GM19455 (cell line): ENCODE results near the gene TNIK.
"Not testable (repeated sequence)": the region's sequence is repeated elsewhere in the genome, so short reads cannot be mapped to it uniquely, and the experiment has no call there.

Experiments
- ATAC-seq: cut with Tn5 transposase; IDR thresholded peaks from one replicate; pipeline ENCODE4 v1.9.1; 2021; ENCODE audit not compliant: unreplicated experiment

Gene TNIK

DNA sequence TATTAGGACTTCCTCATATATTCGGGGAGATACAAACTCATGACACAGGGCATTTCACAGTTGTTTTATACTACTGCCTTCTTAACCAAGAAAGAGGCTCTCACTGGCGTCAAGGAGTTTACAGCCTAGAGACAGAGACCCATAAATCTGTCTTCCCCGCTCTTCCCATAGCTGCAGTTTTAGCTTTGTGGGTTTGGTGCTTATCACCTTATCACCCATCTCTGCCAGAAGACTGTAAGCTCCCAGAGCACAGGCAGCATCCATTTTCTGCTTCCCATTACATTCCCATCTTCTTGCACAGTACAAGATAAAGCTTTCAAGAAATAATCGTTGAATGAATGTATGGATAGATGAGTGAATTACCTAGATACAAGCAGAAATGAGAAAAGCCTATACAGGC is 144.3 kb downstream of the TNIK start:
- no peak for ATAC-seq

DNA sequence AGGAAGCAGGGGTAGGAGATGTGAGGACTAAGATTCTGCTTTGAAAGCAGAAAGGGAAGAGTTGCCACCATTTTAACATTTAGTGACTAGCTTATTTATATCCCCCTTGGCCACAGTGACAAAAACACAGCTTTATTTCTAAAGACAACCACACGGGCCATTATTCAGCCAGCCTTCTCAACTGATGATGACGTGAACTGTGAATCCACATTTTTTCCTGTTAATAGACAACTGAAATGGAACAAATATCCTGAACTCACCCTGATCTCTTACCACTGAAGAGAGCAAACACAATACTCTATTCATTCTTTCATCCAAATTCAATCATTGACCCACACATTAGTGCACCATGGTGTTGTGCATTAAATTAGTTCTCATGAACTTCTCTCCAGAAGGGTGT is 145.1 kb downstream of the TNIK start:
- no peak for ATAC-seq

GRCh38 chr3:171314341-171314740 is 145.9 kb downstream of the TNIK start:
- no peak for ATAC-seq

- no peak for ATAC-seq
These were observed 146.5 kb downstream of the TNIK start for GRCh38 chr3:171313702-171314101.

DNA sequence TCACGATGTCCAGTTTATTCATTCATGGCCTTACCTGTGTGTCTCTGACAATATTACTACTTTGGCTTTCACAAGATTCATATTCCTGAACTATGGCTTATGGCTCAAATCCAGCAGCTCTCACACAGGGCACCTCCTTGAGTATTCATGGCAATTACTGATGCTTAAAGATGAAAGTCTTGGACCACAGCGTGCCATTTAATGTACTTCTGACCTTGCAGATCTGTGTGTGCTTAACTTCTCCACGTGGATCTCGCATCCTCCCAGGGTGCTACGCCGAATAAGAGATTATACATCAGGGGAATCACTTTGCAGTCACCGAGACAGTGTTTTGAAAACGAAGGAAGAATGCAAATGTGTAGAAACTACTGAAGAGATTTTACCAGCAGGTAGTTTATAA is 147.5 kb downstream of the TNIK start:
- no peak for ATAC-seq

DNA sequence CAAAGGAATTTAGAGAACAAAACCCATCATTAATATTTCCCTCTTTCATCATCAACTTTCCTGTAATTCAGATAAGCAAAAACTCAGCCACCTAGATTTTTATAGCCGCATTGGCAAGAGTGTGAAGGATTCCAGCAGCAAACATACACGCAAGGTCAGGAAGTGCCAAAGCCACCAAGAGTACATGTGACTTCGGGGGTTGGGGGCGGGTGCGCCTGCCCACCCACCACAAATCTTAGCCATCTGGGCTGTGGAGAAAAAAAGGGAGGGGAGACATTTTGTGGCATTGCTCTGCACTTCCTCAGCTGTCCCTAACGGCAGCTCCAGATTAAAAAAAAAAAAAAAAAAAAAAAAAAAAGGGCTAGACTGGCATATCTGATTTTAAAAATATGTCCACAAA is 148.4 kb downstream of the TNIK start:
- no peak for ATAC-seq

DNA sequence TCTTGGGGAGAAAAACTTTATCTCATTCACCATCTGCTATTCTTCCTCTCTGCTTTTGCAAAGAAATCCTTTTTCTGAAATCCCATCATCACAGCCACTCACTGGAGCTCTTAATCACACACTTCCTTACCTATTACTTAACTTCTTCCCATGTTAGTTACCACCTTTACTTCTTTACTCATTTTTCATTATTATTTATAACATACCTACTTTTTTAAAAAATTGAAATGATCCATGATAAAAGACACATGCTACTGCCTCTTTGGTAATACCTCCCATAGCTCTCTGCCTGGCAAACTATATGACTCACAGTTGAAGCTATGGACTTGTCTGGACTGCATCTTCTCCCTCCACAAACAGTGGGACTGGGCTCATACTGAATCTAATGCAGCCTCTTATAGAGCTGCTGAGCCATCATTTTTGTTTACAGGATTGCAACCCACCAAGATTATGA is 150.3 kb downstream of the TNIK start:
- ATAC-seq: no peak

DNA sequence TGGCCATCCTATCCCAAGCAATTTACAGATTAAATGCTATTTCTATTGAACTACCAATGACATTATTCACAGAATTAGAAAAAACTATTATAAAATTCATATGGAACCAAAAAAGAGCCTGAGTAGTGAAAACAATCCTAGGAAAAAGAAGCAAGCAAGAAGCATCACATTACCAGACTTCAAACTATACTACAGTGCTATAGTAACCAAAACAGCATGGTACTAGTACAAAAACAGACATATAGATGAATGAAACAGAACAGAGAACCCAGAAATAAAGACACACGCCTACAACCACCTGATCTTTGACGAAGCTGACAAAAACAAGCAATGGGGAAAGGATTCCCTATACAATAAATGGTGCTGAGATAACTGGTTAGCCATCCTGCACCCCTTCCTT is 152.2 kb downstream of the TNIK start:
- no peak for ATAC-seq

DNA sequence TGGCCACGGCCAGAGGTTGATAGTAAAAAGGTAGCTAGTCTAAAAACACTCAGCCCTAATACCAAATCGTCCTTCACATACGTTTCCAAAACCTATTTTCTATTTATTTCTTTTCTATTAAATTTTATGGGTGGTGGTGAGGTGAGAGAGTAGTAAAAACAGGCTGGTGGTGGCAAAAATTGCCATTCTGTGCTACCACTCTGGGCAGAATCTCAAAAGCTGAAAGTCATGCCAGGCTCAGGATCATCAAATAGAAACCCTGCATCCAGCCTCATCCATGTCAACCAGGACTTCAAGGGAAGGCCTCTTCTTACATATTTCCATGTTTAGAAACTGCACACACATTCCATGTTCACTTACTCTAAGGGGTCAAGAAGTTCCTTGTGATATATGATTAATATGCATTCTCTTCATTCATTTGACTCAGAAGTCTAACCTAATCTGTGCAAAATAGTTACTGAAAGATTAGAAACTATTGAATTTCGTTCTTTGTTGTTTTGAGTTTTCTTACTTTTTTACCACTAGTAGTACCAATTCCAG is 153.1 kb downstream of the TNIK start:
- no peak for ATAC-seq

- ATAC-seq: no peak
These were observed 153.6 kb downstream of the TNIK start for GRCh38 chr3:171306631-171307030.

- ATAC-seq: not testable (repeated sequence)
These were observed 154.4 kb downstream of the TNIK start for GRCh38 chr3:171305823-171306222.

DNA sequence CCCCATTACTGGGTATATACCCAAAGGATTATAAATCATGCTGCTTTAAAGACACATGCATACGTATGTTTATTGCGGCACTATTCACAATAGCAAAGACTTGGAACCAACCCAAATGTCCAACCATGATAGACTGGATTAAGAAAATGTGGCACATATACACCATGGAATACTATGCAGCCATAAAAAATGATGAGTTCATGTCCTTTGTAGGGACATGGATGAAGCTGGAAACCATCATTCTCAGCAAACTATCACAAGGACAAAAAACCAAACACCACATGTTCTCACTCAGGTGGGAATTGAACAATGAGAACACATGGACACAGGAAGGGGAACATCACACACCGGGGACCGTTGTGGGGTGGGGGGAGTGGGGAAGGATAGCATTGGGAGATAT is 155.7 kb downstream of the TNIK start:
- ATAC-seq: not testable (repeated sequence)

DNA sequence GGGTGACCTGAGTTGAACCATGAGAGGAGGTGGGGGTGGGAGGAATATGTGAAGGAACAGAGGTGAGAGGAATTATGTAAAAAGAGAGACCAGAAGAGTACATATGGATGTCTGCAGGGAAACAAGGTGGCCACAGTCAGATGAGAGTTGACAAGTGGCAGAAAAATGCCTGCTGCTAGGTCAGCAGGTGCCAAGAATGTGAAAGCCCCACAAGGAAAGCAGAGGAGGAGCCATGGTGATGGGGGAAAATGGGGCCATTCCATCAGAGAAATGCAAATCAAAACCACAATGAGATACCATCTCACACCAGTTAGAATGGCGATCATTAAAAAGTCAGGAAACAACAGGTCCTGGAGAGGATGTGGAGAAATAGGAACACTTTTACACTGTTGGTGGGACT is 156.2 kb downstream of the TNIK start:
- ATAC-seq: not testable (repeated sequence)

DNA sequence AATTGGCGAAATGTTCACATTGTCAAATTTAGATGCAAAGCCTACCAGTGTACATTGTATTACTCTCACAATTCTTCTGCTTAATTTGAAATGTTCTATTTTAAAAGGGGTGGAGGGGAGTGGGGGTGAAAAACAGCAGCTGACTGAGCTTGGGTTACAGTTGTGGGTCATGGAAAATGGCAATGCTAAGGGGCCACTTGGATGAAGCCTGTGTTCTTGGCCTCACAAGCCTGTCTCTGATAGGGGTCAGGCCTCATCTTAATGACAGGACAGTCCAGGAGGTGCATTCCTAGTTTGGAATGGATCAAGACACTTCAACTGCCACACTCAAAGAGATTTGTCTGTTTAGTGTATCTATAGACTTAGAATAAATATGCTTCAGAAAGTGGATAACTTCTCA is 158.2 kb downstream of the TNIK start:
- ATAC-seq: no peak

DNA sequence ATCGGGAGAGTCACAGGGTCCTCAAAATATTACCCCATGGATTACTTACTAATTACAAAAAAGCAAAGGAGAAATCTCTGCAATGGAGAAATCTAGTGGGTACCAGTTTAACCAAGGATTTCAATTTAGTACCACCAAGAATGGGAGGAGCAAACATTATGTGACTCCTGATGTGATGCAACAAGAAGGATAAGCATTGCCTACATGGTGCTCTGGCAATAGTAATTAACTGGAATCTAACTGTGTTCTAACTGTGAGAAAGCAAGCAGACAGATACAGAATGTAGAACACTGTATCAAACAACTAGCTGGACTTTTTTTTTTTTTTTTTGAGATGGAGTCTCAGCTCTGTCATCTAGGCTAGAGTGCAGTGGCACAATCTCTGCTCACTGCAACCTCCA is 159.2 kb downstream of the TNIK start:
- ATAC-seq: no peak

GRCh38 chr3:171297951-171298350 is 162.3 kb downstream of the TNIK start:
- ATAC-seq: no peak

DNA sequence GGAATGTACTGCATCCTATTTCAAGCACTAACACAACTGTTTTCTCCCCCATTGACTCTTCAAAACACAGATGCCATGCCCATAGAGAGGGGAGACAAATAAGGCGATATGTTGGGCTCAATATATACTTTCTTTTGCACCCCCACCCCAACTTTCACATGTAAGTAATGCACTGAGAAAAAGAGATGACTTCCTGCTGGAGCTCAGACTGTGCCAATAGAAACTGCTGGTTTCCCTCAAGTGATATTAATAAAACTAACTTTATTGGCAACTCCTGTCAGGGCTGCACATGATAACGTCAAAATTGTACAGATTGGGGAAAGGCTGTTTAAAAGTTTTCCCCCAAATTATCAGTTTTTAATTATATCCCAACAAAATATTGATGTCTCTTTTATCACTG is 163.0 kb downstream of the TNIK start:
- no peak for ATAC-seq

GRCh38 chr3:171295484-171296373 is 164.5 kb downstream of the TNIK start:
- no peak for ATAC-seq

GRCh38 chr3:171293142-171293782 is 166.9 kb downstream of the TNIK start:
- no peak for ATAC-seq

- ATAC-seq: no peak
These were observed 169.5 kb downstream of the TNIK start for GRCh38 chr3:171290680-171291079.

- no peak for ATAC-seq
These were observed 170.9 kb downstream of the TNIK start for GRCh38 chr3:171289291-171289690.

GRCh38 chr3:171287761-171288160 is 172.4 kb downstream of the TNIK start:
- not testable (repeated sequence) for ATAC-seq
